ENCODE data around the gene PER1. TPM values are rescaled to one million over a fixed set of nuclear protein-coding genes. Genes with fewer than 3 reads are reported as not detected.

The PER1 gene
- total and polyA plus RNA-seq, 2 of the 13 experiments (the other 11 are each of a cell fraction or from before 2014, with no cell fraction given): 2.6 to 3.6 TPM

GRCh38 chr17:8156246-8156992, 4.2 kb upstream of the PER1 start (continued):
- no peak for TF ChIP-seq CERS6 (CRISPR knock-in tag; IDR thresholded peaks at IDR 0.05)
- 0 out of 2 replicates have a peak, but pooled peaks have one; percentile 41 for TF ChIP-seq NFAT5 (CRISPR knock-in tag; IDR thresholded peaks at IDR 0.05)
- no peak for TF ChIP-seq NR1H2 (CRISPR knock-in tag; IDR thresholded peaks at IDR 0.05; ENCODE audit: borderline replicate concordance, low read depth)
- no peak for TF ChIP-seq ZFP41 (CRISPR knock-in tag; IDR thresholded peaks at IDR 0.05; ENCODE audit: borderline replicate concordance)
- no peak for TF ChIP-seq LBX2 (CRISPR knock-in tag; IDR thresholded peaks at IDR 0.05; ENCODE audit: borderline replicate concordance)
- TF ChIP-seq MIER3 (CRISPR knock-in tag; IDR thresholded peaks at IDR 0.05; ENCODE audit: borderline replicate concordance): peak; percentile 21; the same call in 1 of the 2 replicates
- TF ChIP-seq AGO1 (IDR thresholded peaks at IDR 0.05; ENCODE audit: low read depth, low read length, poor library complexity, severe bottlenecking): peak; percentile 32
- TF ChIP-seq JARID2 (CRISPR knock-in tag; IDR thresholded peaks at IDR 0.05; ENCODE audit: insufficient replicate concordance): no peak
- TF ChIP-seq MAFF (IDR thresholded peaks at IDR 0.05; ENCODE audit: low read depth, low read length): no peak
- TF ChIP-seq MAX (IDR thresholded peaks at IDR 0.05): peak; percentile 91
- TF ChIP-seq YY1 (IDR thresholded peaks at IDR 0.05; ENCODE audit: insufficient read depth, insufficient replicate concordance, low read depth, low read length): peak; percentile 40
- TF ChIP-seq JDP2 (CRISPR knock-in tag; IDR thresholded peaks at IDR 0.05; ENCODE audit: borderline replicate concordance): no peak
- no peak for TF ChIP-seq RXRB (CRISPR knock-in tag; IDR thresholded peaks at IDR 0.05; ENCODE audit: borderline replicate concordance)
- TF ChIP-seq SNAI1 (CRISPR knock-in tag; IDR thresholded peaks at IDR 0.05; ENCODE audit: borderline replicate concordance): no peak
- no peak for TF ChIP-seq HNF4G (IDR thresholded peaks at IDR 0.05; ENCODE audit: borderline replicate concordance, low read depth, low read length)
- no peak for TF ChIP-seq HNF4G (CRISPR knock-in tag; IDR thresholded peaks at IDR 0.05; ENCODE audit: borderline replicate concordance, low read depth)
- no peak for TF ChIP-seq CBX5 (CRISPR knock-in tag; IDR thresholded peaks at IDR 0.05; ENCODE audit: borderline replicate concordance)
- TF ChIP-seq ZNF512B (CRISPR knock-in tag; IDR thresholded peaks at IDR 0.05; ENCODE audit: borderline replicate concordance): no peak

All from HepG2 (cell line).